GM10266 (cell line): ENCODE results near the gene HLF.

Experiments used
- DNase-seq: peaks from one replicate; pipeline ENCODE4 v3.0.0; 2012; ENCODE audit errors: extremely low spot score
- TF ChIP-seq, protein P1 (sequence below): IDR thresholded peaks from 2 replicates; pipeline ENCODE4 v1.5.1; 2012; ENCODE audit warnings: mild to moderate bottlenecking, low read depth; ENCODE audit not compliant: control insufficient read depth, insufficient read depth; ENCODE audit errors: missing control alignments

The HLF gene

DNA sequence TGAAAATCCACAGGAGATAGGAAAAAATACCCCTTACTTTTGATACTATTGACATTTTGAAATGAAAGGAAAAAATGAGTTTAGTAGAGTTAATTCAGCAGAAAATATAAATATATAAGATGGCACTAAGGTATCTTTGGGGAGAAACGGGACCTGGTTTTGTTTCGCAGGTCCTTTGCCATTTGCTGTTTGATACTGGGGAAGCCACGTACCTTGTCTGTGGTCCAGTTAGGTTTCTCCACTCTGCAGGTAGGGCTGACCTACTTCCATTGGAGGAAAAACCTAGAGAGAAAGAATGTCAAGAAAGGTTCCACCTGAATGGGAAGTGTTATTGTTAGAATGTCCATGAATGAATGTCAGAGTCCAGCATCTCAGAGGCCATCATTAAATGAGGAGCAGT, 48.1 kb downstream of the HLF start:
- no peak for DNase-seq
- TF ChIP-seq, protein P1, sequence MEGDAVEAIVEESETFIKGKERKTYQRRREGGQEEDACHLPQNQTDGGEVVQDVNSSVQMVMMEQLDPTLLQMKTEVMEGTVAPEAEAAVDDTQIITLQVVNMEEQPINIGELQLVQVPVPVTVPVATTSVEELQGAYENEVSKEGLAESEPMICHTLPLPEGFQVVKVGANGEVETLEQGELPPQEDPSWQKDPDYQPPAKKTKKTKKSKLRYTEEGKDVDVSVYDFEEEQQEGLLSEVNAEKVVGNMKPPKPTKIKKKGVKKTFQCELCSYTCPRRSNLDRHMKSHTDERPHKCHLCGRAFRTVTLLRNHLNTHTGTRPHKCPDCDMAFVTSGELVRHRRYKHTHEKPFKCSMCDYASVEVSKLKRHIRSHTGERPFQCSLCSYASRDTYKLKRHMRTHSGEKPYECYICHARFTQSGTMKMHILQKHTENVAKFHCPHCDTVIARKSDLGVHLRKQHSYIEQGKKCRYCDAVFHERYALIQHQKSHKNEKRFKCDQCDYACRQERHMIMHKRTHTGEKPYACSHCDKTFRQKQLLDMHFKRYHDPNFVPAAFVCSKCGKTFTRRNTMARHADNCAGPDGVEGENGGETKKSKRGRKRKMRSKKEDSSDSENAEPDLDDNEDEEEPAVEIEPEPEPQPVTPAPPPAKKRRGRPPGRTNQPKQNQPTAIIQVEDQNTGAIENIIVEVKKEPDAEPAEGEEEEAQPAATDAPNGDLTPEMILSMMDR: no peak

DNA sequence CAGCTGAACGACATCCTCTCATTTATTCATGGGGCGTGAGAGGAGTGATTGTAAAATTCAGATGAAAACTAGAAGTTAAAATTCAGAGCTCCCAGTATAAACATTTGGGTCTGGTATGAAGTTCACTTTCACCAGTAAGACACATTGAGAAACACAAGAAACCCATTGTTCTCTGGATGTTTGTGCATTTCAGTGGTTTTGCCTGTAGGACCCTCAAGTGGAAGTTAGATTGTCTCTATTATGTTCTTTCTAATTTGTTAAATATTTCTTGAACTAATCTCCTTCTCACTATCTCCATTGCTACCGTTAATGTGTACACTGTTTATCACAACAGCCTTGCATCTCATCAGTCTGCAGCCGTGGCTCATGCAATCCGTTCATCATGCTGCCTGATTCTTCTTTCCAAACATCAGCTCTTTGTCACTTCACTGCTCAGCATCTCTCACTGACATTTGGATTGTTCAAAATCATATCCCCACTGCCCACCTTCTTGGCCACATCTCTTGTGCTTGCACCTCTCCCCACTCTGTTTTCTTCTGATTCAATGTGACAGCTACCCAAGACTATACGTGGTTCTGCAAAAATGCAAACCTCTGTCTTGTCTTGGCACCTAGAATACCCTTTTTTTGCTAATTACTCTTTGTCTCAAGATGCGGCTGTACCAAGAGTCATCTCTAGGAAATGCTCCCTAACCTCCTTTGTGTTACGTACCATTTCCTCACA, 49.5 kb downstream of the HLF start:
- TF ChIP-seq, protein P1: no peak
- no peak for DNase-seq

DNA sequence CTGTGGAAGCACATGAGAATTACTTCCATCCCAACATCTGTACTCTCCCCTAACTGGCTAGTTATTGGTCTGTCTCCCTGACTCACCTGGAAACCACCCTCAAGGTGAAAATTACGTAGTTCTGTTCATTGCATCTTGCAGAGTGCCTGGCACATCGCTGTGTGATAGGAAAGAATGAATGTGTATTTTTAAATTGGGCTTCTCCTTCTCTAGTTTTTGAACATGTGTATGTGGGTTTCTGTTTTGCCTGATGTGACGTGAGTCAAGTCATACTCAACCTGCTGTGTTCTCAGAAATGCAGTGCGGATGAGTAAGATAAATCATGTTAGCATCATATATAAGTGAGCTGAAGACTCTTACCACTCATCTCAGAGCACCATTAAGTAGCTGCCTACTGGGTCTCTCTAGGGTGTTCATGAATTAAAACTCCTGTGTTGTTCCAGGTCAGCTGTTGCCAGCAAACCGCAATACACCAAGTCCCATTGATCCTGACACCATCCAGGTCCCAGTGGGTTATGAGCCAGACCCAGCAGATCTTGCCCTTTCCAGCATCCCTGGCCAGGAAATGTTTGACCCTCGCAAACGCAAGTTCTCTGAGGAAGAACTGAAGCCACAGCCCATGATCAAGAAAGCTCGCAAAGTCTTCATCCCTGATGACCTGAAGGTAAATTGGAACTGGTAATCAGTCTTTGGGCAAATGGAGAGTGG, 50.2 kb downstream of the HLF start:
- TF ChIP-seq, protein P1: no peak
- no peak for DNase-seq

DNA sequence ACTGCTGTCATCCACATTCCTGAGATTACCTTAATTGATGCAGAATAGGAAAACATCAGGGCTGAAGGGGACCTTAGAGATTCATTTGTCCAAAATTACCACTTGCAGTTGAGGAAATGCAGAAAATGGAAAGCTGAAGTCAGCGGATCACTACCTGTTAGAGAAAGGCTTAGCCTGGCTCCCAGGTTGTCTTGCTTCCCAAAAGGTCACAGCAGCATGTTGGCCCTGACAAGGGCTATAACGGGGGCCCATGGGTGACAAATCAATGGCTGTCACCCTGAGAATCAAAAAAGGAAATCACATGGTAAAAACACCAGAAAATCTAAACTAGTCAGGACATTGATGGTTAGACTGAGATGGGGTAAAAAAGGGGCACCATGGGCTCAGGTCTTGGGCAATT, 51.7 kb downstream of the HLF start:
- DNase-seq: no peak
- TF ChIP-seq, protein P1: no peak

DNA sequence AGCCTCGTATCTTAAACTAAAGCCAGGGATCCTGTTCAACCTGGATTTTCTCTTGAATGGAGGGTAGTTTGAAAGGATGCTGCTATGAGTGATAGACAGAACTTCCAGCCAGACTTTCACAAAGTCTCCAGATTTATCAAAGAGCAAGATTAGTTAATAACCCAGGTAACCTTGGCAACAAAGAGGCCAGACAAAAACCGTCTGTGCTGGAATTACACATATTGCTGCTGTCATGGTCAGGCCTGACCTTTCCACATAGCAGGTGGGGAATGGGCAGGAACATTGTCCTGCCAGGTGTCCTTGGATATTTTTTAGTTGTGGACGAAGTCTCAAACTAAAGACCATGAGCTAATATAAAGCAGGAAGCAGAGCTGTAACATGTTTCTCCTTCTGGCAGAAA, 52.5 kb downstream of the HLF start:
- DNase-seq: no peak

DNA sequence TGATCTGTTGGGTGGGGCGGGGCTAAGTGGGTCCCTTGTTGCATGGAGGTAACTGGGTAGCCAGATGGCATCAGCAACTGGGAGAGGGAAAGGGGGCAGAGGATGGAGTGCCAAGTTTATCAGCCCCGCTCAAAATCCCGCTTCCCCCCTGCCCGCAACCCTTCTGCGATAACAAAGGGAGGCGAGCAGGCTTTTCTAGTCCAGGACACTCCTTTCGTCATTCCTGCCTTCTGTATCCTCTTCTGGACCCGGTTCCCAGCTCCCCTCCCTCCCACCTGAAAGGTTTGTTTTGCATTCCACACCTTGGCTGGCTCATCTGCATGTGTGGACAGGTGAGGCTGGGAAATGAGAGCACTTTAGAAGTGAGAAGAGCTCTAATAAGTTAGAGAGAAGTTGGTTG, 53.3 kb downstream of the HLF start:
- TF ChIP-seq, protein P1: no peak
- no peak for DNase-seq

More for the DNA sequence above, 52.5 kb downstream of the HLF start:
- TF ChIP-seq, protein P1: no peak

DNA sequence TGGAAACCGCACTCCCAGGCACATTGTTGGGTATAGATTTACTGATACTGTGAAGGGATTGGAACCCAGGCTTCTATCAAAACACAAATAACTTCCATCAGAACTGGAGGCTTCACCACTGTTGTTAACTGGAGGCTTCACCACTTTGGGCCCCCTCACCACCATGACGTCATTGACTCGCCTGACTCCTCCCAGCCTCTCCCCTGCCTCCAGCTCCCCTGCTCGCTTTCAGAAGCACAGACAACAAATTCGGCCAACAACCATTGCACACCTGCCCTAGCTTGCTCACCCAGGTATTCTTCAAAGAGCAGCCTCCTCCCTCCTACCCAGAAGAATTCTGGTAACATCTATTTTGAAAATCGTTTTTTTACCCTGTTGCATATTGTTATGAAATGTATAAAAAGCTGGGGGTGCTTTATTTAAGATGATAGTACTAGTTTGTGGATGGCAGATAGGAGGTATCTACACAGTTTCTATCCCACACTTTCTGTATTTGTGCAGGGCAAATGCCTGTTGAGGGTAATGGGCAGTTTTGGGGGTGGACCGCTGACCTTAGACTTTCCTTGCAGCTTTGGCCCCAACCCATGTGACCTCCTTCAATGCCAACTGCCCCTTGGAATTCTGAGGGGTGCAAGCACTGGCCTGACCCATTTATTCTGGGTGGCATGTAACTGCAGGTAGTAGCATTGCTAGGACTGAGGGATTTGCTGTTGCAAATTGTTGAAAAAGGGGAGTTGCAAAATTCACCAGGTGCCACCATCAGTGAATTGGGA, 54.1 kb downstream of the HLF start:
- no peak for DNase-seq
- TF ChIP-seq, protein P1: no peak
